ENCODE data around the gene TBC1D14. TPM values are rescaled to one million over a fixed set of nuclear protein-coding genes. Genes with fewer than 3 reads are reported as not detected.
A peak's percentile ranks its signal among the peaks of the same experiment; 100 is the strongest.

Gene TBC1D14
- total RNA-seq, 1 experiment from 2014 or later = 54.0 TPM

DNA sequence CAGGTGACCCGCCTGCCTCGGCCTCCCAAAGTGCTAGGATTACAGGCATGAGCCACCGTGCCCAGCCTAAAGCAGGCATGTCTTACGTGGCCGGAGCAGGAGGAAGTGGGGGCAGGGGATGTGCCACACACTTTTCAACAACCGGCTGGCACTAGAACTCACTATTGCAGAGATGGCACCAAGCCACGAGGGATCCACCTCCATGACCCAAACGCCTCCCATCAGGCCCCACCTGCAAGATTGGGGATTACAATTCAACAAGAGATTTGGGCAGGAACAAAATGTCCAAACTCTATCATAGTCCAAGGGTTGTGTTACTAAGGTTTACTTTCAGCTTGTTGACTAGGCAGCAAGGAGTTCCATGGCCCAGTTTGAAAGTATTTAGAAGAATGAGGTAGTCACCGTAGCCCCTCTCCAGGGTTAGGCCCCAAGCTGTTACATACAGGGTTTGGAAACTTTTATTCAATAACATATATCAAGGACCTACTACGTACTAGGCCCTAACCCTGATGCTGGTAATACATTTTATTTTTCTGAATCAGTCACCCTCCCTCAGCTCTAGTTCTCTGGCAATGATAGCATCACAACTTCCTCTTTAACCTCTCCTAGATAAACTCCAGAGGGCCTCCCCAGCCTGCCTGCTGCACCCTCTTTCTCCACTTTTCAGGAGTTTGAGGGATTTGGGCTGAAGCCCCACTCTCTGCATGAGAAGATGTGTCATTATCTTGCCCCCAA is 18.0 kb upstream of the TBC1D14 start:
- no TSS peak for BruUV-seq (replicated peaks)
- Histone ChIP-seq H3K9me3 (peaks cover 14% of the 10 kb centered on the region; the same call in 1 of the 2 replicates), H3K36me3 (ENCODE audit: control insufficient read depth, insufficient read depth, low read length) (no peaks in the 10 kb centered on the region; the same call in 1 of the 2 replicates), H3K4me1 (peaks cover 33% of the 10 kb centered on the region), H3K27me3 (replicated peaks; ENCODE audit: control insufficient read depth, insufficient read depth, low read length) (no peaks in the 10 kb centered on the region), H3K4me3 (ENCODE audit: low read depth, low read length) (no peak overlapping the region)
- intact Hi-C loops (cut with micrococcal nuclease; ENCODE audit: unreplicated experiment) = loop anchor here (5.0 kb wide), 2 partner anchors 61 to 181 kb away; no protein-coding TSS in a partner anchor
- DNase-seq = no peak
- H3K4me1 Mint-ChIP-seq (ENCODE audit: low read depth, unreplicated experiment) = peaks cover 25% of the 10 kb centered on the region
- H3K27ac Mint-ChIP-seq (ENCODE audit: unreplicated experiment) = peak overlapping the region; percentile 89
- H3K27me3 Mint-ChIP-seq (ENCODE audit: insufficient read depth, unreplicated experiment) = no peaks in the 10 kb centered on the region
- H3K4me3 Mint-ChIP-seq (ENCODE audit: unreplicated experiment) = no peak overlapping the region
- no peaks in the 10 kb centered on the region for H3K9me3 Mint-ChIP-seq (ENCODE audit: unreplicated experiment)
- POLR2A ChIA-PET = interaction anchor here (0.6 kb wide), 1 partner anchor 62 kb away, joined by 7 read pairs; no protein-coding TSS in a partner anchor
- CTCF ChIA-PET = no interaction called here
- H3K36me3 Mint-ChIP-seq (ENCODE audit: insufficient read depth, unreplicated experiment) = peaks cover 50% of the 10 kb centered on the region
- TF ChIP-seq, protein P1, sequence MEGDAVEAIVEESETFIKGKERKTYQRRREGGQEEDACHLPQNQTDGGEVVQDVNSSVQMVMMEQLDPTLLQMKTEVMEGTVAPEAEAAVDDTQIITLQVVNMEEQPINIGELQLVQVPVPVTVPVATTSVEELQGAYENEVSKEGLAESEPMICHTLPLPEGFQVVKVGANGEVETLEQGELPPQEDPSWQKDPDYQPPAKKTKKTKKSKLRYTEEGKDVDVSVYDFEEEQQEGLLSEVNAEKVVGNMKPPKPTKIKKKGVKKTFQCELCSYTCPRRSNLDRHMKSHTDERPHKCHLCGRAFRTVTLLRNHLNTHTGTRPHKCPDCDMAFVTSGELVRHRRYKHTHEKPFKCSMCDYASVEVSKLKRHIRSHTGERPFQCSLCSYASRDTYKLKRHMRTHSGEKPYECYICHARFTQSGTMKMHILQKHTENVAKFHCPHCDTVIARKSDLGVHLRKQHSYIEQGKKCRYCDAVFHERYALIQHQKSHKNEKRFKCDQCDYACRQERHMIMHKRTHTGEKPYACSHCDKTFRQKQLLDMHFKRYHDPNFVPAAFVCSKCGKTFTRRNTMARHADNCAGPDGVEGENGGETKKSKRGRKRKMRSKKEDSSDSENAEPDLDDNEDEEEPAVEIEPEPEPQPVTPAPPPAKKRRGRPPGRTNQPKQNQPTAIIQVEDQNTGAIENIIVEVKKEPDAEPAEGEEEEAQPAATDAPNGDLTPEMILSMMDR (IDR thresholded peaks at IDR 0.05; ENCODE audit: insufficient read depth in 1 of 2, low read depth in 1 of 2, low read length in 1 of 2, severe bottlenecking in 1 of 2, unreplicated experiment in 1 of 2) = no peak

DNA sequence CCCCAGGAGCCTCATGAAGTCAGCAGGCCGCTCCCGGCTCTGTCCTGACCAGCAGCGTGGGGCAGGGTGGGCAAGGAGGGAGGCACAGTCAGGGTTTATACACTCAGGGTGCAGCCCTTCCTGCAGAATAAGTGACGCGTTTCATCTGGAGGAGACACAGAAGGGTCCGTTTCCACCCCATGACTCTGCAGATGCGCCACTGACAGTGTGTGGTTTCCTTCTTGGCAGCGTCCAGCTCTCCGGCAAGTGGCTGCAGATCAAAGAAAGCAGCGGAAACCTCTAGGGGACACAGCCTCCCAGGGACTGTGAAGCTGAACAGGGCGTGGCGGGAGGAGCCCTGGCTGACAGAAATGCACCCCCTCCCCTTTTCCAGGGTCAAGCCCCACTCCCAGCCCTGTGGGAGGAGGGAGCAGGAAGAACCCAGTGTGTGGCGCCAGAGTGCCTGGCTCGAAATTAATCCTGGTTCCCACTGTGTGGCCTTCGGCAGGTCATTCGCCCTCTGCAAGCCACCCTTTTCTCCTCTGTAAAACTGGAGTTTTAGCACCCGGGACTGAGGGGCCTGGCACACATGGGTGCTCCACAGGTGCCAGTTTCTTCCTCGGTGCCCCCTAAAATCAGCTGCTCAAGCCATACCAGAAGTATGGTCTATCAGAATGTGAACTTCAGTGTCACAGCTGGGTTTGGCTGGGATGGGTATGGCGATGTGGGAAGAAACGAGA is 17.3 kb upstream of the TBC1D14 start:
- Mint-ChIP-seq H3K27ac (ENCODE audit: unreplicated experiment) (peak overlapping the region; percentile 89), H3K36me3 (ENCODE audit: insufficient read depth, unreplicated experiment) (peaks cover 43% of the 10 kb centered on the region), H3K4me3 (ENCODE audit: unreplicated experiment) (peak overlapping the region; percentile 34), H3K9me3 (ENCODE audit: unreplicated experiment) (no peaks in the 10 kb centered on the region), H3K27me3 (ENCODE audit: insufficient read depth, unreplicated experiment) (no peaks in the 10 kb centered on the region), H3K4me1 (ENCODE audit: low read depth, unreplicated experiment) (peaks cover 25% of the 10 kb centered on the region)
- ChIA-PET CTCF (interaction anchor here (1.3 to 1.4 kb wide), 2 partner anchors 12 to 150 kb away, joined by 3 to 5 read pairs; a partner anchor contains a TSS), POLR2A (interaction anchor here (0.6 kb wide), 1 partner anchor 61 kb away, joined by 7 read pairs; no protein-coding TSS in a partner anchor)
- Histone ChIP-seq H3K4me1 (peaks cover 33% of the 10 kb centered on the region), H3K27me3 (replicated peaks; ENCODE audit: control insufficient read depth, insufficient read depth, low read length) (no peaks in the 10 kb centered on the region), H3K9me3 (peaks cover 14% of the 10 kb centered on the region; the same call in 1 of the 2 replicates), H3K36me3 (ENCODE audit: control insufficient read depth, insufficient read depth, low read length) (no peaks in the 10 kb centered on the region; the same call in 1 of the 2 replicates), H3K4me3 (ENCODE audit: low read depth, low read length) (no peak overlapping the region)
- DNase-seq = peak; percentile 69 to 76
- TF ChIP-seq, protein P1 (IDR thresholded peaks at IDR 0.05; ENCODE audit: insufficient read depth in 1 of 2, low read depth in 1 of 2, low read length in 1 of 2, severe bottlenecking in 1 of 2, unreplicated experiment in 1 of 2) = peak in 1 of 2 experiments; percentile 30
- intact Hi-C loops (cut with micrococcal nuclease; ENCODE audit: unreplicated experiment) = loop anchor here (5.0 kb wide), 2 partner anchors 60 to 180 kb away; no protein-coding TSS in a partner anchor
- no TSS peak for BruUV-seq (replicated peaks)

DNA sequence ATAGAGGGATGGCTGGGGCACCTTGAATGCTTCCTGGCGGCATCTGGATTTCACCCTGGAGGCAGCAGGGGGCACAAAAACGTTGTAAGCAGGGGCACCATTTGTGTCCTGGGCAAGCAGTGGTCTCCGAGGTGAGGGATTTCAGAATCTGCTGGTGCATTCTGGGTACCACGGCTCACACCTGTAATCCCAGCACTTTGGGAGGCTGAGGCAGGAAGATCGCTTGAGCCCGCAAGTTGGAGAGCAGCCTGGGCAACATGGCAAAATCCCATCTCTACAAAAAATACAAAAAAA is 16.8 kb upstream of the TBC1D14 start:
- CTCF ChIA-PET = interaction anchor here (0.8 to 1.4 kb wide), 6 partner anchors 10 to 150 kb away, joined by 3 to 18 read pairs (median 6); partner anchors contain the start of gene TBC1D14
- no peaks in the 10 kb centered on the region for H3K9me3 Mint-ChIP-seq (ENCODE audit: unreplicated experiment)
- no TSS peak for BruUV-seq (replicated peaks)

More for the DNA sequence above, 16.8 kb upstream of the TBC1D14 start:
- Mint-ChIP-seq H3K36me3 (ENCODE audit: insufficient read depth, unreplicated experiment) (peaks cover 38% of the 10 kb centered on the region), H3K4me1 (ENCODE audit: low read depth, unreplicated experiment) (peaks cover 25% of the 10 kb centered on the region), H3K27ac (ENCODE audit: unreplicated experiment) (peak overlapping the region; percentile 89), H3K4me3 (ENCODE audit: unreplicated experiment) (peak overlapping the region; percentile 34), H3K27me3 (ENCODE audit: insufficient read depth, unreplicated experiment) (no peaks in the 10 kb centered on the region)
- TF ChIP-seq, protein P1 (IDR thresholded peaks at IDR 0.05; ENCODE audit: insufficient read depth in 1 of 2, low read depth in 1 of 2, low read length in 1 of 2, severe bottlenecking in 1 of 2, unreplicated experiment in 1 of 2) = no peak
- Histone ChIP-seq H3K27me3 (replicated peaks; ENCODE audit: control insufficient read depth, insufficient read depth, low read length) (no peaks in the 10 kb centered on the region), H3K4me3 (ENCODE audit: low read depth, low read length) (no peak overlapping the region), H3K36me3 (ENCODE audit: control insufficient read depth, insufficient read depth, low read length) (no peaks in the 10 kb centered on the region; the same call in 1 of the 2 replicates), H3K4me1 (peaks cover 33% of the 10 kb centered on the region), H3K9me3 (peaks cover 14% of the 10 kb centered on the region; the same call in 1 of the 2 replicates)
- no peak for DNase-seq
- intact Hi-C loops (cut with micrococcal nuclease; ENCODE audit: unreplicated experiment) = loop anchor here (5.0 kb wide), 2 partner anchors 59 to 179 kb away; no protein-coding TSS in a partner anchor
- POLR2A ChIA-PET = interaction anchor here (0.5 to 1.1 kb wide), 3 partner anchors 16 to 183 kb away, joined by 3 to 16 read pairs (median 3); partner anchors contain the start of genes MRFAP1L1 and TBC1D14
